Anterior cingulate cortex (tissue), 58 donors: Measurements from ENCODE around the gene BRPF1.
A peak's percentile ranks its signal among the peaks of the same experiment; 100 is the strongest.
"Not testable (repeated sequence)": the region's sequence is repeated elsewhere in the genome, so short reads cannot be mapped to it uniquely, and the experiment has no call there.

ENCODE experiments used
- DNase-seq, 58 donors: peaks; one replicate each; lab custom pipeline; 2025; lab: John Stamatoyannopoulos, UW

BRPF1 gene

GRCh38 chr3:9761919-9762318 is 30.4 kb downstream of the BRPF1 start:
- DNase-seq: no peak

GRCh38 chr3:9762871-9763270 is 31.3 kb downstream of the BRPF1 start:
- no peak for DNase-seq

GRCh38 chr3:9765865-9766264 is 34.3 kb downstream of the BRPF1 start:
- peak in 1 of 58 donors; percentile 24 for DNase-seq

- no peak for DNase-seq
Measured at GRCh38 chr3:9767418-9767817, 35.9 kb downstream of the BRPF1 start.

- DNase-seq: peak in 3 of 58 donors; percentile 13 to 29 (median 15)
Measured at GRCh38 chr3:9768141-9768775, 36.7 kb downstream of the BRPF1 start.

- DNase-seq: no peak
Measured at GRCh38 chr3:9769012-9769411, 37.5 kb downstream of the BRPF1 start.

- peak in 55 of 58 donors; percentile 25 to 92 (median 68) for DNase-seq
Measured at GRCh38 chr3:9769426-9770275, 38.1 kb downstream of the BRPF1 start, which contains the start of gene CAMK1. TSS of gene CAMK1 (minus strand) at chr3:9769947. CDS start at chr3:9767749, 2,198 bp downstream.

GRCh38 chr3:9770276-9770812 is 38.8 kb downstream of the BRPF1 start:
- peak in 52 of 58 donors; percentile 15 to 85 (median 62) for DNase-seq

GRCh38 chr3:9771007-9771406 is 39.5 kb downstream of the BRPF1 start:
- not testable (repeated sequence) for DNase-seq

- peak in 5 of 58 donors; percentile 10 to 47 (median 31) for DNase-seq
Measured at GRCh38 chr3:9776896-9777693, 45.6 kb downstream of the BRPF1 start.

GRCh38 chr3:9777694-9778021 is 46.1 kb downstream of the BRPF1 start:
- peak in 6 of 58 donors; percentile 22 to 54 (median 31) for DNase-seq

GRCh38 chr3:9778143-9779074 is 46.9 kb downstream of the BRPF1 start:
- peak in 21 of 58 donors; percentile 6 to 74 (median 46) for DNase-seq

- no peak for DNase-seq
Measured at GRCh38 chr3:9779075-9779593, 47.6 kb downstream of the BRPF1 start.

GRCh38 chr3:9779721-9780457 is 48.4 kb downstream of the BRPF1 start:
- peak in 5 of 58 donors; percentile 44 to 64 (median 50) for DNase-seq

GRCh38 chr3:9780458-9780812 is 48.9 kb downstream of the BRPF1 start:
- DNase-seq: peak in 1 of 58 donors; percentile 29

- DNase-seq: no peak
Measured at GRCh38 chr3:9780910-9781309, 49.4 kb downstream of the BRPF1 start.

- no peak for DNase-seq
Measured at GRCh38 chr3:9781551-9781950, 50.0 kb downstream of the BRPF1 start.

- no peak for DNase-seq
Measured at GRCh38 chr3:9781978-9782603, 50.6 kb downstream of the BRPF1 start.
